Measurements from ENCODE around the gene DCP1A.
A peak's percentile ranks its signal among the peaks of the same experiment; 100 is the strongest.
"Not testable (repeated sequence)": the region's sequence is repeated elsewhere in the genome, so short reads cannot be mapped to it uniquely, and the experiment has no call there.

The DCP1A gene

GRCh38 chr3:53331871-53332270 is 15.5 kb downstream of the DCP1A start:
- no peak for DNase-seq

DNA sequence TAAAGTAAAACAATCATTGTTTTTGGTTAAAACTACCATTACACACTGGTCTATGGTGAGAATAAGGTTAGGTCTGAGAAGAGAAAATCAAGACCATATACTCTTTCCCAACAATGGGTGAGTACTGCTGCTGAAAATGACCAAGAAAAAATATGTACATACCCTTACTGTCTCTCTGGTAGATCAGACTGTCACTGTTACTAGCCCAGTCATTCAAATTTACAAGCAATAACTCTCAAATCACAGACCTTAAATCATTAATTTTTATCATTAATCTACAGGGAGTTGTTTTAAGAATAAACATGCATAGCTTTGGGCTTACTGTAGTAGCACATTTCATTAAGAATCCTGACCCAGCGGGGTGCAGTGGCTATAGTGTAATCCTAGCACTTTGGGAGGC is 17.4 kb downstream of the DCP1A start:
- DNase-seq, result no peak

GRCh38 chr3:53328746-53329145 is 18.6 kb downstream of the DCP1A start:
- DNase-seq, result no peak

DNA sequence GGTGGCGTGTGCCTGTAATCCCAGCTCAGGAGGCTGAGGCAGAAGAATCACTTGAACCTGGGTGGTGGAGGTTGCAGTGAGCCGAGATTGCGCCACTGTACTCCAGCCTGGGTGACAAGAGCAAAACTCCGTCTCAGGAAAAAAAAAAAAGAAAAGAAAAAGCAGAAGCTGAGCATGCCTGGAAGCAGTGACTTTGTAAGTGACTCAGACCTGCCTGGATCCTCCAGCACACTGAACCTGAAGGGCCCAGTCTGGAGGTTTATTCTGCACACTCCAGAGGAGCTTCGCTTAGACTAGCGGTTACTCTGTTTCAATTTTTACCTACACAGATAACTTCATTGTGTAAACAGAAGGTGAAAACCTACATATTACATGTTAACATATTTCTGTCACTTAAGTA is 19.4 kb downstream of the DCP1A start:
- DNase-seq, result not testable (repeated sequence)

DNA sequence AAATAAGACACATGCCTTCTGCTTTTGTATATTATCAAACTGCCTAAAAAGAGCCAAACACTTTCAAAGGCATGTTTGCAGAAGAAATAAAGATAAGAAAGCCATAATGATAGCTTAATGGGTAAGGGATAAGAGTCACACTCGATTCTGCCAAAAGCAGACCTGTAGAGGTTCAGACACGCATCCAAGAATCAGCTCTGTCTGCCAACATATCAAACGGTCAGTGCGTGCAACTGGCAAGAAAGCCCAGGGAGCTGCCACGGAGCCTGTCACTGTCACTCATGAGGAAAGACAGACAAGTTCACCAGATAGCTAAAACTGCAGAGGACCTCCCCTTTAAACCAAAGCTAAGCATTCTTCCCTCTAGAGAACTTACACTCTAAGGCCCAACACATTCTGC is 23.2 kb downstream of the DCP1A start:
- no peak for DNase-seq

- DNase-seq, result no peak
Measured at GRCh38 chr3:53320697-53321096, 26.6 kb downstream of the DCP1A start.

DNA sequence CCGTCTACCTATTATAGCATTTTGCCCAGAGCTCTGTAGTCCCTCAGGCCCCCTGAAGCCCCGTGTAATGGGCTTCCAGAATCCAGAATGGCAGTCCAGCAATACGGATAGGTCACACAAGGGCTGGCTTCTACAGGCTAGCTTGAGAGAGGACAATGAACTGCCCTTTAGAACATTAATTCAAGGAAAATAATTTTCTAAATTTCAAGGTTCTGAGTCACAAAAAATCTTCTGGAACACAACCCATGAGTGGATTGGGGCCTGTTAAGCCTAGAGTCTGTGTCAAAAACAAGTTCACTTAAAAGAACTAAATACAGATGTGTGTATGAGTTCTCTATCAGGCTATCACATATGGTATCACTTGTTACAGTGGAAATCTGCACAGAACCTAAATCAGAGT is 28.8 kb downstream of the DCP1A start:
- no peak for DNase-seq

GRCh38 chr3:53312832-53313231 is 34.5 kb downstream of the DCP1A start:
- DNase-seq, result no peak

DNA sequence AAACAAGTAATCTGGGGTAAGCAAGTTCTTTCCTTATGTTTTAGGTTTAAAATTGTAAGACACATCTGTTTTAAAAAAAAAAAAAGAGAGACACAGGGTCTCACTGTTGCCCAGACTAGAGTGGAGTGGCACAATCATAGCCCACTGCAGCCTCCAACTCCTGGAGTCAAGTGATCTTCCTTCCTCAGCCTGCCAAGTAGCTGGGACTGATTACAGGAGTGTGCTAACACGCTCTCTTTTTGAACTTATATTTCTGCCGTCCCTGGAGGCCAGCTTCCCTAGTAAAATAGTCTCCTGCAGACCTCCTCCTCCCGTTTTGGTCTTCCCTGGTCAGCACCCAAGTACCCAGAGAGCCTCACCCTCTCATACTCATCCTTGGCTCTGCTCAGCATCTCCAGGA is 35.5 kb downstream of the DCP1A start:
- no peak for DNase-seq

DNA sequence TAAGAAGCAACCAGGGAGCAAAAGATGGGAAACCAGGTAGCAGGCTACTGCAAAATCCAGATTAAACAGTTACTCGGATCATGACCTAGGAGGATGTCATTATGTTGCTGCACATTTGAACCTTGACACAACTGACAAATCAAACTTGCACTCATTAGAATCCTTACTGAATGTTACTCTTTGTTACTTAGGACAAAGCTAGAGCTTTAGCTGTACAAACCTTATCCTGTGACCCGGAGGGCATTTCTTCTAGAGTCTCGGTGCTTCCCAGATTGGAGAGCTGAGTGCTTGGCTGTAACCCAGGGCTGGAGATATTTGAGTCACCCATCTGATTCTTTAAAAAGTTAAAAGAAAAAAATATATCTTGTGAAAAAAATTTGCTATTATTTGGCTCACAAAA is 43.4 kb downstream of the DCP1A start:
- no peak for DNase-seq

- no peak for DNase-seq
Measured at GRCh38 chr3:53303549-53303948, 43.8 kb downstream of the DCP1A start.

- DNase-seq, result no peak
Measured at GRCh38 chr3:53300826-53301225, 46.5 kb downstream of the DCP1A start.

DNA sequence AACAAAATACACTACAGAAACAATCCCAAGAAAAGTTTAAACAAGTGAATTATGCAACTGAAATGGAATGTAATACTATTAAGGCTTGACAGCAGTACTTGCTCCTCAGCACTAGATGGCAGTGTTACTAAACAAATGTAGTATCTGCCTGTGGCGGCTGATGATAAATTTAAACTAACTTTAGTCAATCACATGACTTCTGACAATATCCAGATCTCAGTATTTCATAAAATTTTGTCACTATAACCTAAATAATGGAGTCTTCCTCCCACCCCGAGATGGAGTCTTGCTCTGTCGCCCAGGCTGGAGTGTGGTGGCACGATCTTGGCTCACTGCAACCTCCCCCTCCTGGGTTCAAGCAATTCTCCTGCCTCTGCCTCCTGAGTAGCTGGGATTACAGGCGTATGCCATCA is 47.7 kb downstream of the DCP1A start:
- peak; percentile 32 for DNase-seq

DNA sequence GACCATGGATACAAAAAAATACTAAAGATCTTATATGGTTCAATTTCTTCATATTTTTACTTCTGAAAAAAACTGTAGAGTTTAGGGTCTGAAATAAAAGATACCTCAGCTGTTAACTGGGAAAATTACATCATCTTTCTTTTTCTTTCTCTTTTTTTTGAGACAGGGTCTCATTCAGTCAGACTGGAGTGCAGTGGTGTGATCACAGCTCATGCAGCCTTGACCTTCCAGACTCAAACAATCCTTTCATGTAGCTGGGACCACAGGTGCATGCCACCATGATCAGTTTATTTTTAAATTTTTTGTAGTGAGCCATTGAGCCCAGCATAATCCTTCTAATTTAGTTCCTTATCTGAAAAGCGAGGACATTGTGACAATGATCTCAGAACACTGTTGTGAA is 51.9 kb downstream of the DCP1A start:
- no peak for DNase-seq

DNA sequence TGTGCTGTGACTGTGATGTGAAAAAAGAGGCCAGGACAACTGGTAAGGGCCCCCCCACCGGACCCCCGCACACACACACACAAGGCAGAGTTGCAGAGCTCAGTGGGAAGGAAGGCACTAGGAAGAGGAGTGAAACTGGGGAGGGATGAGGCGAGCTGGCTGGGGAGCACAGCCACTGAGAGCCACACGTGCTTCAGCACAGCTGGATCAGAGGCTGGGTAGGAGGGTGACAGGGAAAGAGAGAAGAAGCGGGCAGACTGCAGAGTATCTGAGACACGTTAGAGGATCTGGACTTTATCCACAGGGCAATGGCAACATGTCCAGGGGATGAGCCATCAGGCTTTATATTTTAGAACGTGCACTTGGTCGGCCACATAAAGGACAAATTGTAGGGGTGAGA is 53.5 kb downstream of the DCP1A start:
- no peak for DNase-seq

- DNase-seq, result no peak
Measured at GRCh38 chr3:53288214-53288613, 59.1 kb downstream of the DCP1A start.

DNA sequence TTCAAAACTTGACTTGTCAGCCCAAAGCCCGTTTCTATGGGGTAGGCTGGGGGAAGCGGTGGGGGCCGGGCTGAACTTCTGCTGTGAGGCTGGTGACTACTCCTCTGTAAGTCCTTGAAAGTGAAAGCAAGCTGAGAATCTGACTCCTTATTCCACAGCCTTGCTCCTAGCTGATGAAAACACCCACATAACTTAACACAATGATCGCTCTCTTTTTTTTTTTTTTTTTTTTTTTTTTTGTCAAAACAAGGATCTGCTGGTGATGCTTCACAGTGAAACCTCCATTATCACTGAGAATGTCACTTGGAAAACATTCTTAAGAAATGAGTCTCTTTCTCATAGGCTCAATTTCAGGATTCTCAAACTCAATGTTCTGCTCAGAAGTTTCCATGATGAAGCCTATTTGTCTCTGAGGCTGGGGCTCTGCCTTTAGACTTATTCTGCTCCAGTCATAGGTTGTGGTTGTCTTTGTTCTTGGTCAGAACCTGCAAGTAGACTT is 60.2 kb downstream of the DCP1A start:
- DNase-seq, result no peak

GRCh38 chr3:53286727-53287126 is 60.6 kb downstream of the DCP1A start:
- DNase-seq, result no peak

DNA sequence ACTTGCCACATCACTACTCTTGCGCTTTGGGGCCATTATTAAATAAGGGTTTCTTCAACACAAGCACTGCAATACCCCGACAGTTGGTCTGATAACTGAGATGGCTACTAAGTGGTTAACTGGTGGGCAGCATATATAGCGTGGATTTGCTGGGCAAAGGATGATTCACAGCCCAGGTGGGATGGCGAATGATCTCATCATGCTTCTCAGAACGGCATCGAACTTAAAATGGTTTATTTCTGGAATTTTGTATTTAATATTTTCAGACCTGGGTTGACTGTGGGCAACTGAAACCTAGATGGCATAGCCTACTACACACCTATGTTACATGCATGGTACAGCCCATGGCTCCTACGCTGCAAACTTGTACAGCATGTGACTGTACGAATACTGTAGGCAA is 64.8 kb downstream of the DCP1A start:
- DNase-seq, result no peak

- DNase-seq, result no peak
Measured at GRCh38 chr3:53278667-53279066, 68.7 kb downstream of the DCP1A start.

DNA sequence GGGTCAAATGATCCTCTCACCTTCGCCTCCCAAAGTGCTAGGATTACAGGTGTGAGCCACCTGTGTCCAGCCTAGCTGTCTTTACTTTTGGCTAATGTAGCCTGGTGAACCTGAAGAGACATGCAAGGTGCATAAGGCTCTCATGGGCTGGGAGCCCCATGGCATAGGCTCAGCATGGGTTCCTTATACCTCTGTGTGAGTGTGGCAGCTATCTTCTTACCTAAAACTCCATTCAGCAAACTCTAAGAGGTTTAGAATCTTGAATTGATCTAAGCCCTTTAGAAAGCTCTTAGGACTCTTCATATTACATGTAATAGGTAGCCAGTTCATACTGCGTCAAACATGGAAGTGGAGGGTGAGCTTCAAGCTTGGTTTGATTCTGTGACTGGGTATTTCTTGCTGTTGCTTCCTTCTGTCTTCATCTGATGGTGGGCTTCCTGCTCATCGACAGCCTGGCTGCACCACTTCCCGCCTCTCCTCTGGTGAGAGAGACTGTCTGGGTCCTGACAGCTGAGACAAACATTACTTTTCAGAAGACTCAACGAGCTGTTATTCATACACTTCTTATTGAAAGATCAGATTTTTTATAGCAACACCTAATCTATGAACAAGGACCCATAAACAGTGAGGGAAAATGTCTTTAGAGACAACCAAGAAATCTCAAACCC is 72.3 kb downstream of the DCP1A start:
- DNase-seq, result no peak

DNA sequence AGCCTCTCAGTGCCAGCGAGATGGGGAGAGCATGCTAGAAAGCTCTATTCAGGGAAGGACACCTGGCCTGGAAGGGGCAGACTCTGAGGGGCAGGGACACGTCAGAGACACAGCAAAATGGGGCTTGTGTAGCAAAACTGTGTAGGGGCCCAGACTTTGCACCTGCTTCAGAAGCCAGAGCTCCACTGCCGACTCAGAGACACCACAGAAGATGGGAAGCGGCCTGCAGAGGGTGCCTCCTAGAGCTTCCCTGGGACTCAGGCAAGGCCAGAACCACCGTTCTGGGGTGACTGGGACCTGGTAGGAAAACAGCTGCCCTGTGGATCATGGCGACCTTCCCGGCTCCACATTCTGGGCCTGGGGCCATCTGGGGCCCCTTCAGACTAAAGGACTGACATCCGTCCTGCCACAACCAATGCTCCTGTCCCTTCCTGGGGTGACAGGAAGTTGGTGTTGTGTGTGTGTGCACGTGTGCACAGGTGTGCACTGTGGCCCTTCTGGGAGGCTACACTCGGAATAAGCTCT is 74.1 kb downstream of the DCP1A start:
- no peak for DNase-seq

- DNase-seq, result peak; percentile 36
Measured at GRCh38 chr3:53269888-53270880, 77.2 kb downstream of the DCP1A start.
